ENCODE data around the gene CDC26.

DNA sequence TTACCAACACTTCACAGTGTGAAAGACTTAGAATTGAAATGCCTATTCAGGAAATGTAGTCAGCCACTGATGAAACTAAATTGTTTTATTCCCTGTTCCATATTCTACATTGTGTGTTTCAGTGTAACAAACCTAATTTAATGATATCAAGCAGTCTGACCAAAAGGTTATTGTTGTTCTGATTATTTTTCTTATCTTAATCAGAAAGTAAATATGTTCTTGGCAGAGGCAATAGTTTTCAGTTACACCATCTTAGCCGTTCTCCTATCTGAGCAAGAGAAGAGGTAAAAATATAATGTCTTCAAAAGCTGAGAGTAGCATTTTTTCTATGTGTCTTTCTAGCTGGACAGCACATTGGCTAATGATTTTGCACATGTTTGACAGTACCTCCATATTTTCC is 17.1 kb downstream of the CDC26 start:
- TF ChIP-seq, protein P1, sequence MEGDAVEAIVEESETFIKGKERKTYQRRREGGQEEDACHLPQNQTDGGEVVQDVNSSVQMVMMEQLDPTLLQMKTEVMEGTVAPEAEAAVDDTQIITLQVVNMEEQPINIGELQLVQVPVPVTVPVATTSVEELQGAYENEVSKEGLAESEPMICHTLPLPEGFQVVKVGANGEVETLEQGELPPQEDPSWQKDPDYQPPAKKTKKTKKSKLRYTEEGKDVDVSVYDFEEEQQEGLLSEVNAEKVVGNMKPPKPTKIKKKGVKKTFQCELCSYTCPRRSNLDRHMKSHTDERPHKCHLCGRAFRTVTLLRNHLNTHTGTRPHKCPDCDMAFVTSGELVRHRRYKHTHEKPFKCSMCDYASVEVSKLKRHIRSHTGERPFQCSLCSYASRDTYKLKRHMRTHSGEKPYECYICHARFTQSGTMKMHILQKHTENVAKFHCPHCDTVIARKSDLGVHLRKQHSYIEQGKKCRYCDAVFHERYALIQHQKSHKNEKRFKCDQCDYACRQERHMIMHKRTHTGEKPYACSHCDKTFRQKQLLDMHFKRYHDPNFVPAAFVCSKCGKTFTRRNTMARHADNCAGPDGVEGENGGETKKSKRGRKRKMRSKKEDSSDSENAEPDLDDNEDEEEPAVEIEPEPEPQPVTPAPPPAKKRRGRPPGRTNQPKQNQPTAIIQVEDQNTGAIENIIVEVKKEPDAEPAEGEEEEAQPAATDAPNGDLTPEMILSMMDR (conservative IDR thresholded peaks at IDR 0.05; ENCODE audit: low read depth, low read length), result no peak
- no peak for TF ChIP-seq EZH2 (IDR thresholded peaks at IDR 0.05; ENCODE audit: borderline replicate concordance, low read depth, low read length, poor library complexity, severe bottlenecking)

All from A673 (cell line).